K562 (cell line): ENCODE results near the gene ZBTB22. TPM values are rescaled to one million over a fixed set of nuclear protein-coding genes. Genes with fewer than 3 reads are reported as not detected.
A peak's percentile ranks its signal among the peaks of the same experiment; 100 is the strongest.

Source experiments
- BACH1 ChIP-seq: fragments of 200-800 bp; sonication (Bioruptor generic); IDR thresholded peaks from 2 replicates; pipeline ENCODE4 v1.6.1; 2016; ENCODE audit warnings: missing genetic modification characterization, missing compliant biosample characterization
- ESRRB ChIP-seq: fragments of 250-450 bp; sonication (Bioruptor Pico); IDR thresholded peaks from 2 replicates; pipeline ENCODE4 v1.5.0; 2020; ENCODE audit warnings: mild to moderate bottlenecking, moderate library complexity, borderline replicate concordance
- HCFC1 ChIP-seq: IDR thresholded peaks from 2 replicates; pipeline ENCODE4 v1.6.1; 2012; ENCODE audit warnings: low read depth, low read length, improper control_type of control experiment
- HLTF ChIP-seq: fragments of 450-650 bp; IDR thresholded peaks from 2 replicates; pipeline ENCODE4 v1.6.1; 2016
- HOMEZ ChIP-seq: fragments of 250-450 bp; sonication (Bioruptor Pico); IDR thresholded peaks from 2 replicates; pipeline ENCODE4 v1.4.0; 2020; ENCODE audit warnings: mild to moderate bottlenecking, moderate library complexity
- MAFF ChIP-seq: IDR thresholded peaks from 2 replicates; pipeline ENCODE4 v1.6.1; 2012; ENCODE audit warnings: low read length, improper control_type of control experiment
- MLLT1 ChIP-seq, 2 experiments: fragments of 450-650 bp; IDR thresholded peaks; 2 replicates each; pipeline ENCODE4 v1.6.1; 2016
- MYNN ChIP-seq, 2 experiments: sonication (generic); formaldehyde crosslinking in 1 of 2; IDR thresholded peaks; 2 replicates each; pipeline versions ENCODE4 v1.5.0 to v1.6.1; 2016 to 2020; ENCODE audit warnings: antibody characterized with exemption in 1 of 2, missing genetic modification reagents in 1 of 2
- RCOR1 ChIP-seq, 2 experiments: IDR thresholded peaks; 2 replicates each; pipeline ENCODE4 v1.6.1; 2012; ENCODE audit warnings: low read depth in 2 of 2, low read length in 2 of 2, borderline replicate concordance in 1 of 2, improper control_type of control experiment in 1 of 2
- RFX5 ChIP-seq: IDR thresholded peaks from 2 replicates; pipeline ENCODE4 v1.6.1; 2011; ENCODE audit warnings: low read depth, mild to moderate bottlenecking, improper control_type of control experiment, low read length
- RREB1 ChIP-seq: fragments of 250-450 bp; sonication (Bioruptor Pico); IDR thresholded peaks from 2 replicates; pipeline ENCODE4 v1.4.0; 2020
- SETDB1 ChIP-seq: IDR thresholded peaks from one replicate; pipeline ENCODE4 v1.6.1; 2012; ENCODE audit warnings: low read length, control low read depth, inconsistent platforms
- USF2 ChIP-seq: sonication (generic); formaldehyde crosslinking; IDR thresholded peaks from 2 replicates; pipeline ENCODE4 v1.5.0; 2020; ENCODE audit warnings: missing genetic modification reagents
- ZBTB12 ChIP-seq: fragments of 250-450 bp; sonication (Bioruptor Pico); IDR thresholded peaks from 2 replicates; pipeline ENCODE4 v1.4.0; 2020
- ZNF134 ChIP-seq: fragments of 250-450 bp; sonication (Bioruptor Pico); conservative IDR thresholded peaks from 2 replicates; pipeline ENCODE4 v1.4.0; 2020
- ZNF766 ChIP-seq: fragments of 200-800 bp; sonication (Bioruptor generic); conservative IDR thresholded peaks from 2 replicates; pipeline ENCODE4 v1.6.1; 2016; ENCODE audit warnings: missing genetic modification characterization, missing compliant biosample characterization
- polyA plus RNA-seq, 8 experiments: library from polyadenylated mRNA; depleted of rRNA in 4 of 8; stranded (reverse) in 5 of 8; unstranded in 3 of 8; fragments of >200 nt; fragmentation: Nextera tagmentation in 2 of 8; fragmentation: Illumina TruSeq in 1 of 8; extraction: Ambion mirVana in 2 of 8; extraction: Trizol in 1 of 8; gene quantifications; 2 replicates each; pipeline versions ENCODE4 v1.2.1 to v1.2.3, GENCODE V29; 2011 to 2014; ENCODE audit warnings: inconsistent platforms in 1 of 8, missing spikeins in 1 of 8
- total RNA-seq, 7 experiments: library from RNA; depleted of rRNA in 6 of 7; stranded (reverse); fragments of >200 nt in 6 of 7; fragmentation: Illumina TruSeq in 2 of 7; extraction: Trizol in 2 of 7; gene quantifications; 2 replicates each; pipeline versions ENCODE4 v1.2.1 to v1.2.3, GENCODE V29; 2011 to 2021; ENCODE audit warnings: low replicate concordance in 1 of 7

ZBTB22 gene
- total and polyA plus RNA-seq, 9 of the 15 experiments (the other 6 are each of a cell fraction or from before 2014, with no cell fraction given), result 0.21 to 11.9 (median 7.1) TPM

GRCh38 chr6:33271468-33272274 lies 45.9 kb downstream of the ZBTB22 start, which contains the start of the genes RPS18 and VPS52 (continued):
- TF ChIP-seq ZBTB12 (CRISPR knock-in tag) (peak; percentile 82), BACH1 (tag) (peak; percentile 84; the same call in 1 of the 2 replicates), HLTF (0 out of 2 replicates have a peak, but pooled peaks have one; percentile 46), RCOR1 (IDR thresholded peaks at IDR 0.05; ENCODE audit: borderline replicate concordance in 1 of 2, low read depth in 2 of 2, low read length in 2 of 2) (peak; percentile 47 to 56; a peak in 3 of 4 replicates), HCFC1 (peak; percentile 77), USF2 (CRISPR knock-in tag) (no peak), MYNN (IDR thresholded peaks at IDR 0.05) (peak; percentile 32; the same call in 1 of the 2 replicates), MYNN (CRISPR knock-in tag; IDR thresholded peaks at IDR 0.05) (no peak), HOMEZ (0 out of 2 replicates have a peak, but pooled peaks have one; percentile 52), SETDB1 (peak; percentile 73), ZNF134 (0 out of 2 replicates have a peak, but pooled peaks have one; percentile 35), RFX5 (peak; percentile 11; the same call in 1 of the 2 replicates), ESRRB (no peak), ZNF766 (peak; percentile 85; the same call in 1 of the 2 replicates), MLLT1 (IDR thresholded peaks at IDR 0.05) (peak; percentile 62 to 77; a peak in 3 of 4 replicates), MAFF (no peak), RREB1 (CRISPR knock-in tag) (peak; percentile 96)
